ENCODE results near the gene TMEM9B. TPM values are rescaled to one million over a fixed set of nuclear protein-coding genes. Genes with fewer than 3 reads are reported as not detected.

The TMEM9B gene
- total RNA-seq, 3 donors from 2014 or later (not counting 1 experiment from before 2014, with no cell fraction given), result 46.5 to 55.2 (median 51.4) TPM

- H3K4me3 Mint-ChIP-seq, result no peak overlapping the region
- H3K9me3 Mint-ChIP-seq, result no peaks in the 10 kb centered on the region
- Histone ChIP-seq H3K9me3 (ENCODE audit: control insufficient read depth, insufficient read depth, low read length) (no peaks in the 10 kb centered on the region), H3K27ac (ENCODE audit: low read length) (no peak overlapping the region), H3K36me3 (ENCODE audit: control insufficient read depth, insufficient read depth, low read length) (no peaks in the 10 kb centered on the region), H3K4me1 (ENCODE audit: control insufficient read depth, insufficient read depth, low read length) (peaks cover 10% of the 10 kb centered on the region), H3K4me3 (ENCODE audit: low read length) (no peak overlapping the region), H3K27me3 (ENCODE audit: control insufficient read depth, insufficient read depth, low read length) (no peaks in the 10 kb centered on the region)
- ATAC-seq (no peak), DNase-seq (no peak)
- H3K27ac Mint-ChIP-seq, result no peak overlapping the region
- H3K36me3 Mint-ChIP-seq, result no peaks in the 10 kb centered on the region
- H3K27me3 Mint-ChIP-seq (ENCODE audit: low read depth in 2 of 2), result peaks cover 12 to 13% of the 10 kb centered on the region in 2 donors
- intact Hi-C loops (cut with micrococcal nuclease), result no loop called here
- no peak for TF ChIP-seq CTCF (IDR thresholded peaks at IDR 0.05)
- H3K4me1 Mint-ChIP-seq, result peaks cover 10 to 17% of the 10 kb centered on the region in 2 donors
Observed at GRCh38 chr11:8908099-8908498, 56.1 kb downstream of the TMEM9B start.

- Mint-ChIP-seq H3K9me3 (no peaks in the 10 kb centered on the region), H3K4me1 (peaks cover 10 to 14% of the 10 kb centered on the region in 2 donors), H3K36me3 (peaks cover 6% of the 10 kb centered on the region), H3K27me3 (ENCODE audit: low read depth in 2 of 2) (peaks cover 13 to 18% of the 10 kb centered on the region in 2 donors), H3K4me3 (no peak overlapping the region), H3K27ac (no peak overlapping the region)
- TF ChIP-seq CTCF (IDR thresholded peaks at IDR 0.05), result no peak
- no peaks in the 10 kb centered on the region for H3K36me3 ChIP-seq (ENCODE audit: control insufficient read depth, insufficient read depth, low read length)
- no peak overlapping the region for H3K27ac ChIP-seq (ENCODE audit: low read length)
- H3K9me3 ChIP-seq (ENCODE audit: control insufficient read depth, insufficient read depth, low read length), result no peaks in the 10 kb centered on the region
- intact Hi-C loops (cut with micrococcal nuclease), result no loop called here
- H3K4me1 ChIP-seq (ENCODE audit: control insufficient read depth, insufficient read depth, low read length), result peaks cover 10% of the 10 kb centered on the region
- no peak for DNase-seq
- WGBS (ENCODE audit: insufficient coverage), result 89% methylated on average over 1 of the region's 1 CpG
- ATAC-seq, result no peak
- no peaks in the 10 kb centered on the region for H3K27me3 ChIP-seq (ENCODE audit: control insufficient read depth, insufficient read depth, low read length)
- no peak overlapping the region for H3K4me3 ChIP-seq (ENCODE audit: low read length)
Observed at GRCh38 chr11:8907116-8907515, 57.1 kb downstream of the TMEM9B start.

- no peak overlapping the region for H3K27ac Mint-ChIP-seq
- H3K36me3 ChIP-seq (ENCODE audit: control insufficient read depth, insufficient read depth, low read length), result no peaks in the 10 kb centered on the region
- intact Hi-C loops (cut with micrococcal nuclease), result no loop called here
- no peak for DNase-seq
- H3K27me3 ChIP-seq (ENCODE audit: control insufficient read depth, insufficient read depth, low read length), result no peaks in the 10 kb centered on the region
- ATAC-seq, result no peak
- H3K4me3 ChIP-seq (ENCODE audit: low read length), result no peak overlapping the region
- peaks cover 10% of the 10 kb centered on the region for H3K4me1 ChIP-seq (ENCODE audit: control insufficient read depth, insufficient read depth, low read length)
- H3K27me3 Mint-ChIP-seq (ENCODE audit: low read depth in 2 of 2), result peaks cover 17 to 27% of the 10 kb centered on the region in 2 donors
- no peak overlapping the region for H3K4me3 Mint-ChIP-seq
- H3K9me3 ChIP-seq (ENCODE audit: control insufficient read depth, insufficient read depth, low read length), result no peaks in the 10 kb centered on the region
- H3K4me1 Mint-ChIP-seq, result peaks cover 5 to 12% of the 10 kb centered on the region in 2 donors
- 92% methylated on average over 4 of the region's 5 CpGs for WGBS (ENCODE audit: insufficient coverage)
- H3K27ac ChIP-seq (ENCODE audit: low read length), result no peak overlapping the region
- TF ChIP-seq CTCF (IDR thresholded peaks at IDR 0.05), result no peak
- no peaks in the 10 kb centered on the region for H3K9me3 Mint-ChIP-seq
- H3K36me3 Mint-ChIP-seq, result peaks cover 13% of the 10 kb centered on the region
Observed at GRCh38 chr11:8905528-8906165, 58.6 kb downstream of the TMEM9B start.

Data from natural killer cell (primary cell).